Stimulated activated CD8-positive, alpha-beta memory T cell treated with anti-CD3 and anti-CD28 coated beads, Interleukin-7, amount 100 ng/mL, for 4 hours (primary cell): ENCODE results near the gene TUB.

Experiments
- DNase-seq, 2 donors: peaks; one replicate each; pipeline ENCODE4 v3.0.0-alpha.2; 2020; ENCODE audit warnings: low read depth in 2 of 2

The TUB gene

DNA sequence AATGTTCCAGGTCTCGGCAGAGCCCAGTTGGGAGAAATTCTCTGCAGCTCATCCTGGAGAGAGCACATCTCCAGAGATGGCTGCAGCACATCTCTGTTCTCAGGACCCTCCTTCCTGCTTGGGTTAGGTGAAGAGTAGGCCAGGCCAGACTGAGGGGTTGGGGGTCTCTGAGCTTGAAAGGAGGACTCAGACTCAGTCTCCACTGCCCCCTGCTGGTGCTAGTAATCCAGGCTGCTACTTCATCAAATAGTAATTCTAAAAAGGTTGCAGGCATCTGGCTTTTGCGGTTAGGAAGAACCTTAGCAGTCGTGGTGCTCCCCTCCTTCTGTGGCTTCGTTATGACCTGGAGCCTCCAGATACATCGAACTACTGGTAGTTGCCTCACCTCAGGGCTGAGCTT is 9.7 kb downstream of the TUB start:
- no peak for DNase-seq

DNA sequence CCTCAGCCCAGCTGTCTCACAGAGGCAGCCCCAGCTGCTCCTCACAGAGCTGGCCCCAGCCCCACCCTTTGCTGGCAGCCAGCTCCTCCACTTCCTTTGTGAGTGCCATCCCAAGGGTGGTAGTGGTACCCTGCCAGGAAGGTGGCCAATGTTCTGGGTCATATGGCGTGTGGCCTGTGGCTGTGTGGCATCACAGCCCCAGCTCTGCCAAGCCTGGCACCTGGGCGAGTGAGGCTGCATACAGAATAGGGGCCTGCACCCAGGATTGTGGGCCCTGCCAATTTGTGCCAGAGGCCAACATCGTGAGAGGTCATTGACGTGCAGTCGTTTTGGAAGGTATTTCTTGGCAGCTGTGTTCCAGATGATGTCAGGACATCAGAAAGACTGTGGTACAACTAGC is 10.7 kb downstream of the TUB start:
- DNase-seq: no peak

DNA sequence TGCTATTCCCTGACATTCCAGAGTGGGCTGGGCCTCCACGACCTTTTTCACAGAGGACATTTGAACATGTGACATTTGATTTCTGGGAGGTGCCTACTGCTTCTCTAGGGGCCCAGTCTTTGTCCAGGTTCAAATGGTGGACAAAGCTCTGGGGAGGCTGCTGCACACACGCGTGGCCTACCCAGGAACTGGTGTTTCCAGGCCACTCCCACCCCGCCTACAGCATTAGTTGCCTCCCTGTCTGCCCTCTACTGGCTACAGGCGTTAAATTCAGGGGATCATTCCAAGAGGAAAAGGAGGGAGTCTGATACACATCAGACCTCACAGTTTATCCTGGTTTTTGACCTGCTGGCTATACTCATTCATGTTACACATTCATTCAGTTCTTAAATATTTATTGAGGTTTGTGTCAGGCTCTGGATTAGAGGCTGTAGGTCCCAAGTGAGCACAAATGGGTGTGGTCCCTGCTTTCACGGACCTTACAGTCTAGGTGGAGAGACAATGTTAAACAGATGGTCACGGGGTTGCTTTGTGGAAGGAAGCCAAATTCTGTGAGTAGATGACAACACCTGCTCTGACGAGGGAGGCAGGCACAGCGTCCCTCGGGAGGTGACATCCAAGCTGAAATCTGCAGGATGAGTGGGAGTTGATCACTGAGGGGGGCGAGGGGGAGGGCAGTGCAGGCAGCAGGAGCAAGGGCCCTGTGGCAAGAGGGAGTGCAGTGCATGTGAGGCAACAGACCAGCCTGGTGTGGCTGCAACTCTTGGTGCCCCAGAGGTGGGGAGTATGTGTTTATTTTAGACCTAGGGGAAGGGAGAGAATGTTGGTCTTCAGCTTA is 11.8 kb downstream of the TUB start:
- DNase-seq: no peak

DNA sequence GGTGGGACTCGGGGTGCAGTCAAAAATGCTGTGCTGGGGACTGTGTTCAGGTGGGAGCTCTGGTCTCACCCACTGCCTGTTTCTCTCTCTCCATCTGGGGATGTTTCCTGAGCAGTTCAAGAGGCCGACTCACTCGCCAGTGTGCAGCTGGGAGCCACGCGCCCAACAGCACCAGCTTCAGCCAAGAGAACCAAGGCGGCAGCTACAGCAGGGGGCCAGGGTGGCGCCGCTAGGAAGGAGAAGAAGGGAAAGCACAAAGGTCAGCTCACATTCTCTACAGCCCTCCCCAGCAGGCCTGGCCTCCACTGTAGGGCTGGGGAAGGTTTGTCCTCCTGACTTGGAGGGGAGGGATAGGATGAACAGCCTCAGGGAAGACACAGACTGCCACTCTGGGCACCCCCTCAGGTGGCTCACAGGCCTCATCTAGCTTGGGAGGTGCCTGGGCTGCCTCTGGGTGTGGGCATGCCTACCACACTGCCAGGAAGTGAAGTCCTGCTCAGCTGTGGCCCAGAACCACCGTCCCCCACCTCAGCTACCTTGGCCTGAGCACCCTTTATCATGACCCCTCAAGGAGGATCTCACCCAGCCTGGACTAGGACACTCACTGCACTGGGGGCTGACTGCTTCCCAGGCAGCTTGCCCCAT is 13.0 kb downstream of the TUB start:
- no peak for DNase-seq

DNA sequence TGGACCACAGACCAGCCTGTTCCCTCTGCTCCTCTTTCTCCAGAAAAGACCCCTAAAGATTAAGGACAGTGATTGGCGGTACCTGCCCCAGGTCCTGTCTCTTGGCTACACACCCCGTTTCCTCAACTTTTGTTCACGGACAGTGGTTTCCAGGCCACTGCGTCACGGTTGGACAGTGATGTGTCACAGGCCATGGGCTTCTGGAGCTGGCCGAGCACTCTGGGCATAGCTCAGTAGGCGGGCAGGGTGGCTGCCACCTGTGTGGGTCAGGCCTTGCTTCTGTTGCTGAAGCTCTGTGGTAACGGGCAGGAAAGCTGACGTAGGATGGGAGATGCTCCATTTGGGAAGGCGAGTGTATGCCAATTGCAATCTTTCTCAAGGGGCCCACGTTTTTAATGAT is 13.6 kb downstream of the TUB start:
- DNase-seq: no peak

DNA sequence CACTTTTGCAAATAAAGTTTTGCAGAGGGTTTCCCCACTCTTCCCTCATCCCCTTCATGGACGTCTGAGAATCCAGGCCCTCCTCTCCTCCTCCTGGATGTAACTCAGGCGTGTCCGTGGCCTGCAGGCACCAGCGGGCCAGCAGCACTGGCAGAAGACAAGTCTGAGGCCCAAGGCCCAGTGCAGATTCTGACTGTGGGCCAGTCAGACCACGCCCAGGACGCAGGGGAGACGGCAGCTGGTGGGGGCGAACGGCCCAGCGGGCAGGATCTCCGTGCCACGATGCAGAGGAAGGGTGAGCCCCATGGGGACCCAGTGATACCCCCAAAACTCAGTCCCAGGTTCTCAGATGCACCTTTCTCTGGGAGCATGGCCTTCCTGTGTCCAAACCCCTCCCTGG is 14.4 kb downstream of the TUB start:
- DNase-seq: no peak

DNA sequence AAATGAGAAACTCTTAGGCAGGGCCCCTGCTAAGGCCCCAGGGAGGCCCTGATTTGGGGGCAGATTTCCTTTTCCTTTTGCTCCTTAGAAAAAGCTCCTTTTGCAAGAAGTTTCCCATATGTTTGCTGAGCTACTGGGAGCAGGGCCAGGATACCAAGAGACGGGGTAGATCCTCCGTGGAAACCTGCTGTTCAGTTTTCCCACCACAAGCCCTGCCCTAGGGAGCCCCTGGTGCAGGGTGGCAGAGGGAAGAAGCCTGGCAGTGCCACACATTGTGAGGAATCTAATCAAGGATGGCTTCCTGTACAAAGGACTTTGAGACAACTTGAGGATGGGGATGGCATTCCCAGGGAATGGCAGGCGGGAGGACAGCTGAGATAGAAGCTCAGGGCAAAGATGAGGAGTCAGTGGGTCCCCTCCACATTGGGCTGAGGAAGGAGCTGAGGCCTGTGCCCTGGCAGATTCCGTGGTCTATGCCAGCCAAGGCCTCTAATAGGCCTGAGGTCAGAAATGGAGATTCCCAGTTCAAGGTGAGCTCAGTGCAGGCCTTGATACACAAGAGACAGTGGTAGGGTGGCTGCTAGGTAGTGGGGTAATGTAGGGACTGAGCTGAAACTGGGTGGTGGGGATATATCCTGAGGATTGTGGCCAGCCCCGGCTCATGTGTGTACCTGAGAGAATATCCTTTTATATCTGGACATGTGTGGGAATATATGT is 15.0 kb downstream of the TUB start:
- DNase-seq: no peak

DNA sequence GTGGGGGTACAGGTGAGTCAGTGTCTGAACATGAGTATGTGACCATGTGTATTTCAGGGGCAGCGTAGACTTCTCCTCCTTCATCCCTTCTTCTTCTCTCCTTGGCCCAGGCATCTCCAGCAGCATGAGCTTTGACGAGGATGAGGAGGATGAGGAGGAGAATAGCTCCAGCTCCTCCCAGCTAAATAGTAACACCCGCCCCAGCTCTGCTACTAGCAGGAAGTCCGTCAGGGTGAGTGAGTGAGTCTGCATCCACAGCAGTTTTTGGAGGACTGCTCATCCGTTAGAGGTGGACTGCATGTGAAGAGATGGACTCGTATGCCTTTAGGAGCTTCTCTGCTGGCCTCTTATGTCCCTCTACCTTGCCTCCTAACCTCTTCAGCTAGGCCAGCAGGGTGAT is 15.6 kb downstream of the TUB start:
- DNase-seq: no peak

DNA sequence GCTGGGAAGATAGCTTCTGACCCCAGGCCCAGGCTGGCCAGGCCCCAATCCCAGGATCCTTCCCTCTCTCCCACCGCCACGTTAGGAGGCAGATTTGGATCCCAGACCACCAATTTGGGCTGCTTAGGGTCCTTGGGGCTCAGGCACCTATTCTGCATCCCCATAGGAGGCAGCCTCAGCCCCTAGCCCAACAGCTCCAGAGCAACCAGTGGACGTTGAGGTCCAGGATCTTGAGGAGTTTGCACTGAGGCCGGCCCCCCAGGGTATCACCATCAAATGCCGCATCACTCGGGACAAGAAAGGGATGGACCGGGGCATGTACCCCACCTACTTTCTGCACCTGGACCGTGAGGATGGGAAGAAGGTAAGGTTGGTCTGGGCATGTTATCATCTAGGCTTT is 16.1 kb downstream of the TUB start:
- no peak for DNase-seq

DNA sequence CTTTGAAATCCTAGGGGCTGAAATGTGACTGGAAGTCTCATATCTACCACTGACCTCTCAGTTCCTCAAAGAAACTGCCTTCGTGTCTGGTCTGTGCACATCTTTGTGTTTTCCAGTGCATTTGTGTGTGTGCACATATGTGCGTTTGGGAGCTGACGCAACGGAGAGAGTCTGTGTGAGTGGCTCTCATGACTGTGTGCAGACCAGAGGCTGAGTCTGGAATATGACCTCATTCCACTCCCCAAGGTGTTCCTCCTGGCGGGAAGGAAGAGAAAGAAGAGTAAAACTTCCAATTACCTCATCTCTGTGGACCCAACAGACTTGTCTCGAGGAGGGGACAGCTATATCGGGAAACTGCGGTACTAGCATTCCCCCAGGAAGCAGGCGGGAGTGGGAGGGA is 16.5 kb downstream of the TUB start:
- no peak for DNase-seq

DNA sequence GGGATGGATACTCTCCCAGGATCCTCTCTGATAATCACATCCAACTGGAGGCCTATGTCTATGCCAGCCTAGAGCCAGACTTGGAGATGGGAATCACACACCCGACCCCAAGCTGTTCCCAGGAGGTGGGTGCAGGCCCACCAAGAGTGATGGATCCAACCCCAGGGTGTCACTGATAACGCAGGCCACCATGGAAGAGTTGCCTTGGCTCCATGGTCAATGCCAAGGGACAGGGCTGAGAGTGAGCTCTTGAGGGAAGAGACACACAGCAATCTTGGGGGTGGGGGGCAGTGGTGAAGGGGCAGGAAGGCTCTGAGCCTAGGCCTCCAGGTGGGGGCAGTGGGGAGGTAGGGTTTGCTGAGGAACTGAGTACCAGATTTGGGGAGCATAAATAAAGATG is 16.9 kb downstream of the TUB start:
- no peak for DNase-seq

DNA sequence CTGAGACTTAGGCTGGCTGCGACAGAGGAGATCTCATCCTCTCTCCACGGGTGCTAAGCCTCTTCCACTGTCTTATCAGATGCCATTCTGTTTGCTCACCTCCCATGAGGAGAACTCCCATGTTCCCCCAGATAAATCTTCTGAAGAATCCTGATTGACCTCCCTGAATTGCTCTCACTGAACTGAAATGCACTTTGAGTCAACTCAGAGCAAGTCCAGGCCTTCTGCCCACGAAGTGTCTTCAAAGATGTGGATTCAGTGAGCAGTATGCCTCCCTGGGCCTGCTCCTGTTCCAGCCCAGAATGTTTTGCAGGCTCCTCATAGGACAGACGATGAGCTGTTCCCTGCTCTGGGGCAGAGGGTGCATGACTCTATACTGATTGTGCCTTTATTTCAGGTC is 17.4 kb downstream of the TUB start:
- DNase-seq: no peak

DNA sequence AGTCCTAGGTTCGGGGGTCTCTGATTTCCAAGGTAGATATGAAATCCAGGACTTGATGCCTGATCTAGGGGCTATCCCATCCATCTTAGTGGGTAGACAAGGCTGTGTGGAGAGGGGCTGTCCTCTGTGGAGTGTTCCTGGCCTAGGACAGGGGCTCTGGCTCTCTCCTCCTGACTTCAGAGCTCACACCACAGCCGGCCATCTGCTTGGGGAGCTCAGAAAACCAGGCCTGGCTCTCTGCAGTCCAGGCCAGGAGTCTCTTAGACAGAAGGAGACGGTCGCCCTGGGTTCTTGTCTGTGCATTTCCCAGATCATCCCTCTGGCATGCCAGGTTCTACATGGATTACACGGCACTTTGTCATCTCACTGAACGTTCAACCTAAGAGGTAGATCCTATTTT is 17.9 kb downstream of the TUB start:
- DNase-seq: no peak

DNA sequence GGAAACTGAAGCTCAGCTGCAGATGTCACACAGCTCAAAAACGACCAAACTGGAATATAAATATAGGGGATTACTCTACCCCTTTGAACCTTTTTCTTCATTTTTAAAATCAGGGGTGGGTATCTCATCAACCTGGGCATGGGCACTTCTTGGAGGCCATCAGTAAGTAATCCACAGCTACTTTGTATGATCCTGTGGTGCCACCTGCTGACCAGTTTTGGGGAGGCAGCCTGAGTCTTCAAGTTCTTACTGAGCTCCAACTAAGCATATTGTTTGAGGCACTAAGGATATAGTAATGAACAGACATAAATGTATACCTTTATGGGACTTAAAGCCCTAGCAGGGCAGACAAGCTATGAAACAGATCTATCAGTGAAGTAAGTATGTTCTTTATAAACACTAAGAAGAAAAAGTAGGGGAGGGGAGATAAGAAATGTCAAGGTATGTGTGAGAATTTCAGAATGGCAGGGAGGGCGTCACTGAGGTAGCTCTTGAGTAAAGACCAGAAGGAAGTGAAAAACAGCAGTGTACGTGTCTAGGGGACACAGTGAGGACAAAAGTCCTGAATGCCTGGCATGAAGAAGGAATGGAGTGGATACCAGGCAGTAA is 18.4 kb downstream of the TUB start:
- DNase-seq: peak; percentile 27 to 51

DNA sequence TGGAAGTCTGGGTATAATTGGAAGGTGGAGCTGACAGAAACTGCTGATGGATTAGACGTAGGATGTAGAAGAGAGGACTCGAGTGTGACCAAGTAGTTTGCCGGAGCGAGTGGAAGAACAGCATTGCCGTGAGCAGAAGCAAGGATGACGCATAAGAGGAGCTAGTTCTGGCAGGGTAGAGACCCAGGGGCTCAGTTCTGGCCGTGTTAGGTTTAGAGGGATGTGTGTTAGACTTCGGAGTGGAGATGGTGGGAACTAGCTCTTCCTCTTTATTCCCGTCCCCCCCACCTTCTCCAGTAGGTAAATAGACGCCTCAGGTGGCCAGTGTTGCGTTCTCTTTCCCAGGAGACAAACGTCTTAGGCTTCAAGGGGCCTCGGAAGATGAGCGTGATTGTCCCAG is 19.1 kb downstream of the TUB start:
- DNase-seq: no peak

DNA sequence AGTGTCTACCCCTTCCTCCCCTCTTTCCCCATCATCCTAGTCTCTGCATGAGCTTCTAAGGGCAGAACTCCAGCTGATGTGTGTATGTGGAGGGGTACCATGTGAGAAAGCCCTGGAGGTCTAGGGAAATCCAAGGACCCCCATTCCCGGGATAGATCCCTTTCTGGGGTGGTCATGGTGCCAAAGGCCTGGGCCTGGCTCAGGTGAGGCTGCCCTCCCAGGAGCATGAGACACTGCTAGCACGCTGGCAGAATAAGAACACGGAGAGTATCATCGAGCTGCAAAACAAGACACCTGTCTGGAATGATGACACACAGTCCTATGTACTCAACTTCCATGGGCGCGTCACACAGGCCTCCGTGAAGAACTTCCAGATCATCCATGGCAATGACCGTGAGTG is 19.6 kb downstream of the TUB start:
- DNase-seq: no peak

DNA sequence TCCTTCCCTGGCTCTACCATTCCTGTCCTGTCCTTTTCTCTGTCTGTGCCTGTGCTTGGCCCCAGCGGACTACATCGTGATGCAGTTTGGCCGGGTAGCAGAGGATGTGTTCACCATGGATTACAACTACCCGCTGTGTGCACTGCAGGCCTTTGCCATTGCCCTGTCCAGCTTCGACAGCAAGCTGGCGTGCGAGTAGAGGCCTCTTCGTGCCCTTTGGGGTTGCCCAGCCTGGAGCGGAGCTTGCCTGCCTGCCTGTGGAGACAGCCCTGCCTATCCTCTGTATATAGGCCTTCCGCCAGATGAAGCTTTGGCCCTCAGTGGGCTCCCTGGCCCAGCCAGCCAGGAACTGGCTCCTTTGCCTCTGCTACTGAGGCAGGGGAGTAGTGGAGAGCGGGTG is 20.4 kb downstream of the TUB start:
- no peak for DNase-seq

DNA sequence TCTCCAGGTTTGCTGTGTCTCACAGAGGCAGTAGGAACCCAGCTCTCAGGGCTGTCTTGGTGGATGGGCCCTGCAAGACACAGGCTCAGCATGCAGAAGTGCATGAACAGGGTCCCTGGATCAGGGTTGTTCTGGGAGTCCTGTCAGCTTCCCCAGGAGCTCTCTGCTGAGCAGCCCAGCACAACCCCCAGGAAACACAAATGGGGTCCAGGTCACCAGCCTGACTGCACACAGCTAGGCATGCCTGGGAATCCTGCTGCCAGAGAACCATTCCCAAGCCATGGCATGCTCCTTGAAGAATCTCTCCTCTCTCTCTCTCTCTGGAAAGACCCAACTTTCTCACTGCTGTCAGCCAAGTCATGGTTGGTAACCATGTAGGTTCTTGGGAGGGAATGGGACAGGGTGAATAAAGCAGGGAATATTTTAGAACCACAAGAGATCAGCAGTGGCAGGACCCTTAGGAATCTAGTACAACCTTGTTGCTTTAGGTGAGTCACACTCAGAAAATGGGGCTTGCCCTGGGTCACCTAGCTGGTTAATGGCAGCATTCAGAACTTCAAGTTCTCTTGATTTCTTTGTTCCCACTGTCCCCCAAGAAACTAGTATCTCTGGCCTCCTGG is 21.4 kb downstream of the TUB start:
- DNase-seq: no peak

DNA sequence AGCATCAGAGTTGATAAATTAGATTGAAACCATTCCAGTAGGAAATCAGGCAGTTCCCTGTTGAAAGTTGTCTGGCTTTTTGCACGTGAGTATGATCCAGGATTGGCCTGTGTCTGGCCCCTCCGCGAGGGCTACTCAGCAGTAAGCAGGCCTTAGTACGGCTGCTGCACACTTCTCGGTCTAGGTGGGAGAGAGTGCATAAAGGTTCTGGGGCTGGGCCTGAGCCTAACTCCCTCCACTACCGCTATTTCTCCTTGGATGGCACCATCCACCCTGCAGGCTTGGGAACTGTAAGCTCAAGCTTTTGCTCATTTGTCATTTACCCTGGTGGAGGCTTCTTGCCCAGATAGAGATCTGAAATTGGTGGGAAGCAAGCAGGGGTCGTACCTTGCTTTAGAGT is 22.0 kb downstream of the TUB start:
- no peak for DNase-seq

DNA sequence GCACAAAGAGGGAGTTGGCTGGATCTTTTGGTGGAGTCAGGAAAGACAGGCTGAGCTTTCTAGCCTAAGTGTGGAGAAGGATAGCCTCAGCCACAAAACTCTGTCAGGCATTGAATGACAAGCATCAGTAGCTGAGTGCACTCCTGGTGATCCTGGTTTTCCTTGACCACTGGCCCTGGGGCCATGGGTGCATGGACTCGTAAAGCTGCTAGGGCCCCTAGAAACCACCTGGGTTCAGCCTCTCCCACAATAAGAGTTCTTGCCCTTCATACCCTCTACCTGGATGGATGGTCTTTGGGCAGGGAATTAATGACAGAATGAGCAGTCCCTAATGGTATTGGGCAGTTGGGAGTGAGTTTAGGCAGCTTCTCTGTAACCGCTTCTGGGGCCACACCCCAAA is 22.9 kb downstream of the TUB start:
- DNase-seq: no peak

DNA sequence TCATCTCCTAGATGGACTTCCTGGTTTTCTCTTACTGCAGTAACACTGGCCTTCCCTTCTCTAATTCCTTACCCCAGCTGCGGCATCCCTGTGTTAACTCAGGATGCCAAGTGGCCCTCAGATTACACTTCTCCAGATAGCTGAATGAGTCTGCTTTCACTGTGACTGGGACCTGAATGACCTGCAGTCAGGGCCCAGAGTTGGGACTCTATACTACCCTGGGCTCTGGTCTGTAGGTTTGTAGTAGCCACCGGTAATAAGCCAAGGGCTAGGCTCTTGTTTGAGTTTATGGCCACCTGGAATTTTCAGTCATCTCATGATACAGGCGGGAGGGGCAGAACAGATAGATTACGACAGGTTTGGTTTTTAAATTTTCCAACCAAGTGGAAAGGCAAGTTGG is 24.1 kb downstream of the TUB start:
- no peak for DNase-seq

DNA sequence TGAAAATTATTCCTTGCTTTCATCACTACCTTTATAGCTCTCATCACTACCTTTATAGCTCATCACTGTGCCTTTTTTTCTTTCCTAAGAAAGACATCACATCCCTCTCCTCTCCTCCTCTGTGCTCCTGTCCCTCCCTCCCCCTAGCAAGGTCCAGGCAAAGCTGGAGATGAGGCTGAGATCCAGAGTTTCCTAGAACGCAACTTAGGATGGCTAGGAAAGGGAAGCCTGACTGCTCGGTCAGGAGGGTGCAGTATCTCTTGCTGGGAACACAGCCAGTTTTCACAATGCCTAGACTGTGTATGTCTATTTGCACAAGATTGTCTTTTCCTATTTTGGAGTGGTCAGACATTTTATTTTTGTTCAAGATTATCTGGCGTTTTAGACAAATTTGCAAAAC is 24.7 kb downstream of the TUB start:
- no peak for DNase-seq
